Ishikawa (cell line): ENCODE measurements around the gene EGFL7.

ENCODE experiments used
- CEBPB ChIP-seq: IDR thresholded peaks from 2 replicates; pipeline ENCODE4 v1.6.1; 2012
- CREB1 ChIP-seq: IDR thresholded peaks from 2 replicates; pipeline ENCODE4 v1.6.1; 2012; ENCODE audit warnings: low read depth
- EGR1 ChIP-seq: IDR thresholded peaks from 2 replicates; pipeline ENCODE4 v1.6.1; 2012
- EP300 ChIP-seq: IDR thresholded peaks from 2 replicates; pipeline ENCODE4 v1.6.1; 2012; ENCODE audit warnings: borderline replicate concordance
- FOXM1 ChIP-seq: IDR thresholded peaks from 2 replicates; pipeline ENCODE4 v1.6.1; 2012; ENCODE audit warnings: low read depth, borderline replicate concordance
- NFIC ChIP-seq: IDR thresholded peaks from 2 replicates; pipeline ENCODE4 v1.6.1; 2012
- RAD21 ChIP-seq: IDR thresholded peaks from 2 replicates; pipeline ENCODE4 v1.6.1; 2012; ENCODE audit warnings: low read depth
- TAF1 ChIP-seq: IDR thresholded peaks from 2 replicates; pipeline ENCODE4 v1.6.1; 2012; ENCODE audit warnings: low read depth, mild to moderate bottlenecking
- TCF12 ChIP-seq: IDR thresholded peaks from 2 replicates; pipeline ENCODE4 v1.6.1; 2012; ENCODE audit warnings: low read depth
- TEAD4 ChIP-seq: IDR thresholded peaks from 2 replicates; pipeline ENCODE4 v1.6.1; 2012
- YY1 ChIP-seq: IDR thresholded peaks from 2 replicates; pipeline ENCODE4 v1.6.1; 2012; ENCODE audit warnings: low read depth
- ZBTB7A ChIP-seq: IDR thresholded peaks from 2 replicates; pipeline ENCODE4 v1.6.1; 2012; ENCODE audit warnings: low read depth
- TF ChIP-seq, protein P1 (sequence below): IDR thresholded peaks from 2 replicates; pipeline ENCODE4 v1.6.1; 2012; ENCODE audit warnings: low read depth, mild to moderate bottlenecking
- TF ChIP-seq, protein P2 (sequence below): IDR thresholded peaks from 2 replicates; pipeline ENCODE4 v1.6.1; 2012
- TF ChIP-seq, protein P3 (sequence below): IDR thresholded peaks from 2 replicates; pipeline ENCODE4 v1.6.1; 2012

EGFL7 gene

DNA sequence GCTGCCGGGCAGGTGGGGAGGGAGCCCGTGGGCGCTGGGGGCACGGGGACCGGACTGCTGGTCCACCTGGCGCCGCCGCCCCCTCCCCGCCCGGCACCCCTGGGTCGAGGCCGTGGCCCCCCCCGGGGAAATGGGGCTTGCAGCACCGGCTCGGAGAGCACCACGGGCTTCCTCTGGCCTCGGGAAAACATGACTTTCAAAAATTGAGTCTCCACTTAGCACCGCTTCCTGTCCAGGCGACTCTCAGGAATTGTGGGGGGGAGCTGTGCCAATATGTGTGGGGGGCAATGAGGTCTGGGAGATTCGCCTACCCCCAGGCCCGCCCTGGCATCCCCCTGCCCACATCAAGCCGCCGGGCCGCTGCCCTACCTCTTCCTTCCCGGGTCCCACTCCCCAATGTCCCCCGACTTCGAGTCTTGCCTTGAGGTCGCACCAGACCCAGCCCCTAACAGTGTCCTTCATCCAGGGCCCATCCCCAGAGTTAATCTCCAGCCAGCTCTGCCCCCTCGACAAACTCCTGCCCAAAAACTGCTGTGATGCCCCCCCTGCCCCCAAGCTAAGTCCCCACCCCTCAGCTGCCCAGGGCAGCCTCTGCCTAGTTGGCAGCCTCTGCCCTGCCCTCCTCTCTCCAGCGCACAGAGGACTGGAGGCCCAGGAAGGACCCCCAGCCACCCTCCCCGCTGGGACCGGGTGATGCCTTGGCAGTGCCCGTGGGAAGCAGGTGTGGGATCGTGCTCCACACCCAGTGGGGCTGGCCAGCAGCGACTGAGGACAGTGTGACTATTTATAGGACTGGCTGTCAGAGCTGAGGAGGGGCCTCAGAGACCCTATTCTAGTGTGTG lies 3.9 kb downstream of the EGFL7 start:
- TF ChIP-seq NFIC (no peak), TAF1 (no peak), CREB1 (no peak), RAD21 (no peak), TEAD4 (no peak), YY1 (no peak), CEBPB (no peak), FOXM1 (no peak), EP300 (no peak), TCF12 (no peak)
- TF ChIP-seq, protein P1, sequence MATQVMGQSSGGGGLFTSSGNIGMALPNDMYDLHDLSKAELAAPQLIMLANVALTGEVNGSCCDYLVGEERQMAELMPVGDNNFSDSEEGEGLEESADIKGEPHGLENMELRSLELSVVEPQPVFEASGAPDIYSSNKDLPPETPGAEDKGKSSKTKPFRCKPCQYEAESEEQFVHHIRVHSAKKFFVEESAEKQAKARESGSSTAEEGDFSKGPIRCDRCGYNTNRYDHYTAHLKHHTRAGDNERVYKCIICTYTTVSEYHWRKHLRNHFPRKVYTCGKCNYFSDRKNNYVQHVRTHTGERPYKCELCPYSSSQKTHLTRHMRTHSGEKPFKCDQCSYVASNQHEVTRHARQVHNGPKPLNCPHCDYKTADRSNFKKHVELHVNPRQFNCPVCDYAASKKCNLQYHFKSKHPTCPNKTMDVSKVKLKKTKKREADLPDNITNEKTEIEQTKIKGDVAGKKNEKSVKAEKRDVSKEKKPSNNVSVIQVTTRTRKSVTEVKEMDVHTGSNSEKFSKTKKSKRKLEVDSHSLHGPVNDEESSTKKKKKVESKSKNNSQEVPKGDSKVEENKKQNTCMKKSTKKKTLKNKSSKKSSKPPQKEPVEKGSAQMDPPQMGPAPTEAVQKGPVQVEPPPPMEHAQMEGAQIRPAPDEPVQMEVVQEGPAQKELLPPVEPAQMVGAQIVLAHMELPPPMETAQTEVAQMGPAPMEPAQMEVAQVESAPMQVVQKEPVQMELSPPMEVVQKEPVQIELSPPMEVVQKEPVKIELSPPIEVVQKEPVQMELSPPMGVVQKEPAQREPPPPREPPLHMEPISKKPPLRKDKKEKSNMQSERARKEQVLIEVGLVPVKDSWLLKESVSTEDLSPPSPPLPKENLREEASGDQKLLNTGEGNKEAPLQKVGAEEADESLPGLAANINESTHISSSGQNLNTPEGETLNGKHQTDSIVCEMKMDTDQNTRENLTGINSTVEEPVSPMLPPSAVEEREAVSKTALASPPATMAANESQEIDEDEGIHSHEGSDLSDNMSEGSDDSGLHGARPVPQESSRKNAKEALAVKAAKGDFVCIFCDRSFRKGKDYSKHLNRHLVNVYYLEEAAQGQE = no peak

DNA sequence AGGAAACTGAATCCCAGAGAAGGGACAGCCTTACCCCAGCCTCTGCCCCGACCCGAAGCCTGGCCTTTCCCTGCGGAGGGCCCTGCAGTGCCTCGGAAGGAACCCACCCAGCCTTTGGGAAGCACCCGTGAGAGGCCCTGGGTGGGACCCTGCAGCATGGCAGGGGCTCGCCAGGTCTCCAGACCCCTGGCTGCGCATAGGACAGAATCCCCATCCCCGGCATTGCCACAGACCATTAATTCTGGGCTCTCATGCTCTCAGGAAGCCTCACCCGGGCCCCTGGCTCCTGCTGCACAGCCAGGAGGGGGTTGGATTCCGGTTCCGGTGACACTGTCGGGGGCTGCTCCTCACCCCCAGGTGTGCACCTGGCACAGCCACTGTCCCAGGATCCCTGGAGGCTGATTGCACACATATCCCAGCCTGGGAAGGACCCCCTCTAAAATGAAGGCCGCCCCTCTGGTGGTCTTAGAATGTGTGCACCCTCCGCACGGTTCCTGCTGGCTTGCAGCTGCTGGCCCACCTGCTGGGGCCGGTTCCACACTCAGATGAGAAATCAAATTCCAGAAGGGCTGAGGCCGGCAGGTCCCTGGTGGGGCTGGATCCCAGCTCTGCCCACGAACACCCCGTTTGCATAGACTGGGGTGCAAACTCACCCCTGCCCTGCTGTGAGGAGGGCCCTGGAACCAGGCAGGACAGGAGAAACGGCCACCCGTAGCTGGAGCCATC lies 4.7 kb downstream of the EGFL7 start:
- TF ChIP-seq EP300 (peak; percentile 59; the same call in 1 of the 2 replicates), RAD21 (no peak), NFIC (peak; percentile 22; the same call in 1 of the 2 replicates), TCF12 (peak; percentile 33; the same call in 1 of the 2 replicates), ZBTB7A (peak; percentile 50)

DNA sequence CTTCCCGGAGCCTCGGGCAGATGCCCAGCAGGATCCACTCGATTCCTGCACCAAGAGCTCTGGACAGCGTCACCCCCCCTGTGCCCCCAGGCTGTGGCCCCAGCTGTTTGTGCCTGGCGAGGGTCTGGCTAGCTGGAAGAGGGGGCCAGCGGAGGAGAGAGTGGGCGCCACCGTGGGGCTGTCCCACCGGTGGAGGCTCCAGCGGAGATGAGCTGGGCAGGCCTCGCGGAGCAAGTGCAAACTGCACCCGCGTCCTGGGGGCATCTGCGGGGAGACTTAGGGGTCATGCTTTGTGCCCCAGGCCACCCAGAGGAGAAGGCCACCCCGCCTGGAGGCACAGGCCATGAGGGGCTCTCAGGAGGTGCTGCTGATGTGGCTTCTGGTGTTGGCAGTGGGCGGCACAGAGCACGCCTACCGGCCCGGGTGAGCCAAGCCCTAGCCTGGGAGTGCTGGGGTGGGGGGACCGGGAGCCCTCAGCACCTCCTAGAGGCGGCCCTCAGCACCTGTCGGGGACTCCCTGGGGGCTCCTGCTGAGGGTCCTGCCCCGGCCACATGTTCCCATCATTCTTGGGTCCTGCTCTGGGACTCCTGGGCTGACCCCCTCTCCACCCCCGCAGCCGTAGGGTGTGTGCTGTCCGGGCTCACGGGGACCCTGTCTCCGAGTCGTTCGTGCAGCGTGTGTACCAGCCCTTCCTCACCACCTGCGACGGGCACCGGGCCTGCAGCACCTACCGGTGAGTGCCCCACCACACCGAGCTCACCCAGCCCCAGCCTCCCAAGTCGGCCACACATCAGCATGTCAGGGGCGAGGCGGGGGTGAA lies 5.4 kb downstream of the EGFL7 start:
- TF ChIP-seq RAD21 = no peak
- TF ChIP-seq, protein P1 = no peak
- TF ChIP-seq EGR1 = no peak
- no peak for TF ChIP-seq TCF12
- TF ChIP-seq YY1 = no peak
- TF ChIP-seq NFIC = no peak
- TF ChIP-seq, protein P2, sequence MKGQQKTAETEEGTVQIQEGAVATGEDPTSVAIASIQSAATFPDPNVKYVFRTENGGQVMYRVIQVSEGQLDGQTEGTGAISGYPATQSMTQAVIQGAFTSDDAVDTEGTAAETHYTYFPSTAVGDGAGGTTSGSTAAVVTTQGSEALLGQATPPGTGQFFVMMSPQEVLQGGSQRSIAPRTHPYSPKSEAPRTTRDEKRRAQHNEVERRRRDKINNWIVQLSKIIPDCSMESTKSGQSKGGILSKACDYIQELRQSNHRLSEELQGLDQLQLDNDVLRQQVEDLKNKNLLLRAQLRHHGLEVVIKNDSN = no peak
- TF ChIP-seq, protein P3, sequence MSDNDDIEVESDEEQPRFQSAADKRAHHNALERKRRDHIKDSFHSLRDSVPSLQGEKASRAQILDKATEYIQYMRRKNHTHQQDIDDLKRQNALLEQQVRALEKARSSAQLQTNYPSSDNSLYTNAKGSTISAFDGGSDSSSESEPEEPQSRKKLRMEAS = no peak; the same call in 1 of the 2 replicates
- no peak for TF ChIP-seq CREB1

DNA sequence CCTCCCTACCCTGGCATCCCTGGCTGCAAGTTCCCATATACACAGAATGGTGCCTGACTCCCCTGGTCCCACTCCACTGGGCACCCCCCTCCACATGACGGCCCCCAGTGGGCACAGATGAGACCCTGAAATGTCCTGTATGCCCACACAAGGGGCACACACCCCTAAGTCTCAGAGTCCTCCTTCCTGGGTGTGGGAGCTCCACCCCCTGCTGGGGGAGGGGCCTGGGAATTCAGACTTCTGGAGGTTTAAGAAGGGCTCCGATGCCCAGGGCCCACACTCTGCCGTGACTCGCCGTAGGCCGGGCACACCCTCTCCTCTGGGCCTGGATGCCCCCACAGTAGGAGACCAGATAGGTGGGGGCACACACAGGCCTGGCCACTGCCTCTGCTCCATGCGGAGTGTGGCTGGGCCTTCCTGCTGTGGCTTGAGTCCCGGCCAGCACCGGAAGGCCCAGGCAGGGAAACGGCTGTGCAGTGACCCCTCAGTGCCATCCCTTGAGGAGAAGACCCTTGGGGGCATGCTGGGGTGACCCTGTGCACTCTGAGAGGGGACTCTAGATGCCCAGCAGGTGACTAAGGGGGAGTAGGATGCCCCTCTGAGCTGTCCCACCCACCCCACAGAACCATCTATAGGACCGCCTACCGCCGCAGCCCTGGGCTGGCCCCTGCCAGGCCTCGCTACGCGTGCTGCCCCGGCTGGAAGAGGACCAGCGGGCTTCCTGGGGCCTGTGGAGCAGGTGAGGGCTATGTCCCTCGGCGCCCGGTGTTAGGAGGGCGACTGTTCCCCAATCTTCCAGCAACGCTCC lies 6.5 kb downstream of the EGFL7 start:
- peak; percentile 86 for TF ChIP-seq NFIC
- no peak for TF ChIP-seq CEBPB
- TF ChIP-seq TAF1 = no peak
- peak; percentile 59 for TF ChIP-seq TEAD4
- TF ChIP-seq EGR1 = no peak
- TF ChIP-seq YY1 = no peak
- TF ChIP-seq FOXM1 = no peak
- TF ChIP-seq, protein P2 = no peak
- TF ChIP-seq TCF12 = peak; percentile 84
- TF ChIP-seq, protein P1 = no peak
- TF ChIP-seq ZBTB7A = peak; percentile 62
- TF ChIP-seq CREB1 = no peak
- TF ChIP-seq EP300 = peak; percentile 60; the same call in 1 of the 2 replicates
- TF ChIP-seq, protein P3 = 0 out of 2 replicates have a peak, but pooled peaks have one; percentile 34
- TF ChIP-seq RAD21 = no peak
